ENCODE measurements around the gene LARP4B.

Gene LARP4B

GRCh38 chr10:931326-932318 is at the start of gene LARP4B:
Gene LARP4B (minus strand): TSS chr10:931705. CDS start chr10:885721, 45,984 bp downstream.
- peak; percentile 93 for DNase-seq (ENCODE audit: low read depth)

GRCh38 chr10:980468-981093 is 49.1 kb upstream of the LARP4B start:
- DNase-seq (ENCODE audit: low read depth), result no peak

- DNase-seq (ENCODE audit: low read depth), result no peak
These were observed 47.4 kb upstream of the LARP4B start for GRCh38 chr10:978826-979421.

- no peak for DNase-seq (ENCODE audit: low read depth)
These were observed 44.8 kb upstream of the LARP4B start for GRCh38 chr10:976316-976715.

- no peak for DNase-seq (ENCODE audit: low read depth)
These were observed 43.2 kb upstream of the LARP4B start for GRCh38 chr10:974785-975074.

GRCh38 chr10:974038-974784 is 42.7 kb upstream of the LARP4B start:
- no peak for DNase-seq (ENCODE audit: low read depth)

GRCh38 chr10:972763-973162 is 41.3 kb upstream of the LARP4B start:
- DNase-seq (ENCODE audit: low read depth), result no peak

GRCh38 chr10:971613-972012 is 40.1 kb upstream of the LARP4B start:
- no peak for DNase-seq (ENCODE audit: low read depth)

- DNase-seq (ENCODE audit: low read depth), result no peak
These were observed 39.6 kb upstream of the LARP4B start for GRCh38 chr10:971150-971542.

GRCh38 chr10:970311-971149 is 39.0 kb upstream of the LARP4B start:
- DNase-seq (ENCODE audit: low read depth), result no peak

GRCh38 chr10:969473-970150 is 38.1 kb upstream of the LARP4B start:
- DNase-seq (ENCODE audit: low read depth), result no peak

- no peak for DNase-seq (ENCODE audit: low read depth)
These were observed 37.2 kb upstream of the LARP4B start for GRCh38 chr10:968546-969199.

GRCh38 chr10:966466-967235 is 35.1 kb upstream of the LARP4B start:
- DNase-seq (ENCODE audit: low read depth), result no peak

- no peak for DNase-seq (ENCODE audit: low read depth)
These were observed 33.5 kb upstream of the LARP4B start for GRCh38 chr10:964988-965417.

- DNase-seq (ENCODE audit: low read depth), result no peak
These were observed 32.9 kb upstream of the LARP4B start for GRCh38 chr10:964321-964987.

- no peak for DNase-seq (ENCODE audit: low read depth)
These were observed 32.1 kb upstream of the LARP4B start for GRCh38 chr10:963655-964054.

GRCh38 chr10:963186-963585 is 31.7 kb upstream of the LARP4B start:
- DNase-seq (ENCODE audit: low read depth), result no peak

GRCh38 chr10:962342-962741 is 30.8 kb upstream of the LARP4B start:
- no peak for DNase-seq (ENCODE audit: low read depth)

- no peak for DNase-seq (ENCODE audit: low read depth)
These were observed 27.4 kb upstream of the LARP4B start for GRCh38 chr10:958856-959255.

Data from stimulated activated CD8-positive, alpha-beta memory T cell treated with anti-CD3 and anti-CD28 coated beads, Interleukin-12 subunit alpha, Interleukin-12 subunit beta, amount 100 ng/mL, for 1 hour (primary cell).